ENCODE results near the gene EVA1B. TPM values are rescaled to one million over a fixed set of nuclear protein-coding genes. Genes with fewer than 3 reads are reported as not detected.

EVA1B gene
- total RNA-seq, 1 experiment from 2014 or later, result 12.4 TPM

- Histone ChIP-seq H4K20me1 (ENCODE audit: insufficient read depth) (peaks cover 23% of the 10 kb centered on the region), H3K27me3 (ENCODE audit: insufficient read depth, low read depth) (no peaks in the 10 kb centered on the region), H3K36me3 (ENCODE audit: low read depth) (peaks cover 18% of the 10 kb centered on the region), H3K27ac (no peak overlapping the region), H3K4me1 (replicated peaks; ENCODE audit: insufficient read depth) (peaks cover 10% of the 10 kb centered on the region; the same call in 1 of the 2 replicates), H3K9me3 (ENCODE audit: insufficient read depth, low read depth) (no peaks in the 10 kb centered on the region), H3F3A (ENCODE audit: insufficient read depth, low read depth) (peaks cover 25% of the 10 kb centered on the region; the same call in 1 of the 2 replicates), H3K79me2 (ENCODE audit: low read depth) (peaks cover 68% of the 10 kb centered on the region), H3K4me3 (no peak overlapping the region), H3K4me2 (no peak overlapping the region), H2AFZ (no peak overlapping the region), H3K9me2 (ENCODE audit: insufficient read depth) (no peaks in the 10 kb centered on the region)
- BruUV-seq (replicated peaks), result no TSS peak
- TF ChIP-seq CTCF (conservative IDR thresholded peaks at IDR 0.05), result no peak
- POLR2A ChIA-PET (ENCODE audit: unreplicated experiment), result no interaction called here
- CTCF ChIA-PET, result interaction anchor here (0.6 kb wide), 1 partner anchor 154 kb away, joined by 3 read pairs; no protein-coding TSS in a partner anchor
- DNase-seq, result no peak
- intact Hi-C loops (cut with micrococcal nuclease; ENCODE audit: unreplicated experiment), result no loop called here
These were observed 50.4 kb downstream of the EVA1B start for GRCh38 chr1:36273024-36273423.

Other genes with a start within 250 kb of the EVA1B start
- gene TEKT2, start 239.6 kb downstream of the EVA1B start, total RNA-seq (2021), result 1.1 TPM in 1 of 2 replicates, not detected in the other
- gene ADPRS, start 234.8 kb downstream of the EVA1B start, total RNA-seq (2021), result 30.0 and 43.1 TPM in 2 replicates
- gene COL8A2, start 198.4 kb downstream of the EVA1B start, total RNA-seq (2021), result 0.20 and 0.28 TPM in 2 replicates
- gene TRAPPC3, start 174.2 kb downstream of the EVA1B start, total RNA-seq (2021), result 112 and 116 TPM in 2 replicates
- gene MAP7D1, start 167.5 kb downstream of the EVA1B start, total RNA-seq (2021), result 150 and 173 TPM in 2 replicates
- gene THRAP3, start 99.2 kb downstream of the EVA1B start, total RNA-seq (2021), result 83.2 and 143 TPM in 2 replicates
- gene SH3D21, start 17.3 kb downstream of the EVA1B start, total RNA-seq (2021), result 18.3 and 25.9 TPM in 2 replicates
- gene STK40, start 62.3 kb upstream of the EVA1B start, total RNA-seq (2021), result 42.9 and 59.2 TPM in 2 replicates
- 33.4 and 39.7 TPM in 2 replicates for gene LSM10, start 74.3 kb upstream of the EVA1B start, total RNA-seq (2021)
- 21.6 and 25.7 TPM in 2 replicates for gene OSCP1, start 126.8 kb upstream of the EVA1B start, total RNA-seq (2021)
- gene MRPS15, start 140.7 kb upstream of the EVA1B start, total RNA-seq (2021), result 138 and 200 TPM in 2 replicates
- gene CSF3R, start 159.3 kb upstream of the EVA1B start, total RNA-seq (2021), result not detected in 2 replicates